Mesendoderm (in vitro differentiated cells): ENCODE results near the gene KCP.

ENCODE experiments used
- DNase-seq: peaks from one replicate; pipeline ENCODE4 v3.0.0; 2013
- H2AK5ac ChIP-seq: 2 replicates; pipeline ENCODE4 v1.6.1; 2013; ENCODE audit warnings: low read length, inconsistent platforms
- H2BK120ac ChIP-seq: 2 replicates; pipeline ENCODE4 v1.6.1; 2013; ENCODE audit warnings: low read depth, mild to moderate bottlenecking, low read length, moderate library complexity, mixed read lengths
- H2BK15ac ChIP-seq: replicated peaks from 2 replicates; pipeline ENCODE4 v1.6.1; 2013; ENCODE audit warnings: low read depth, mild to moderate bottlenecking, moderate library complexity
- H2BK5ac ChIP-seq: 2 replicates; pipeline ENCODE4 v1.6.1; 2013; ENCODE audit warnings: low read length, inconsistent platforms
- H3K18ac ChIP-seq: 2 replicates; pipeline ENCODE4 v1.6.1; 2013; ENCODE audit warnings: mild to moderate bottlenecking, low read length, mixed read lengths
- H3K23ac ChIP-seq: one replicate; pipeline ENCODE4 v1.6.1; 2013; ENCODE audit warnings: low read length
- H3K27ac ChIP-seq: 2 replicates; pipeline ENCODE4 v1.5.1; 2013; ENCODE audit warnings: low read depth, mild to moderate bottlenecking, inconsistent platforms, low read length, moderate library complexity
- H3K27me3 ChIP-seq: 2 replicates; pipeline ENCODE4 v1.6.1; 2013; ENCODE audit warnings: low read length, control low read depth, mild to moderate bottlenecking, inconsistent platforms; ENCODE audit not compliant: insufficient read depth, poor library complexity
- H3K36me3 ChIP-seq: 2 replicates; pipeline ENCODE4 v1.6.1; 2013; ENCODE audit warnings: low read length, inconsistent platforms; ENCODE audit not compliant: control insufficient read depth, insufficient read depth
- H3K4ac ChIP-seq: one replicate; pipeline ENCODE4 v1.6.1; 2013; ENCODE audit warnings: low read depth, mild to moderate bottlenecking, low read length, moderate library complexity
- H3K4me1 ChIP-seq: 2 replicates; pipeline ENCODE4 v1.6.1; 2013; ENCODE audit warnings: low read depth, low read length, inconsistent platforms; ENCODE audit not compliant: control insufficient read depth
- H3K4me2 ChIP-seq: 2 replicates; pipeline ENCODE4 v1.6.1; 2013; ENCODE audit warnings: low read length
- H3K4me3 ChIP-seq: 2 replicates; pipeline ENCODE4 v1.5.1; 2013; ENCODE audit warnings: mild to moderate bottlenecking, low read length
- H3K56ac ChIP-seq: one replicate; pipeline ENCODE4 v1.6.1; 2013; ENCODE audit warnings: low read length
- H3K79me1 ChIP-seq: 2 replicates; pipeline ENCODE4 v1.6.1; 2013; ENCODE audit warnings: low read length, inconsistent platforms
- H3K79me2 ChIP-seq: 2 replicates; pipeline ENCODE4 v1.6.1; 2013; ENCODE audit warnings: mild to moderate bottlenecking, low read length; ENCODE audit not compliant: control insufficient read depth, insufficient read depth
- H3K9ac ChIP-seq: 2 replicates; pipeline ENCODE4 v1.6.1; 2013; ENCODE audit warnings: low read length, inconsistent platforms
- H4K5ac ChIP-seq: one replicate; pipeline ENCODE4 v1.6.1; 2013; ENCODE audit warnings: low read length
- H4K8ac ChIP-seq: one replicate; pipeline ENCODE4 v1.6.1; 2013; ENCODE audit warnings: low read depth, mild to moderate bottlenecking, control low read depth, low read length, moderate library complexity
- WGBS: extraction: QIAGEN DNeasy Blood & Tissue Kit; methylation state at CpG from one replicate; pipeline ENCODE4 v1.1.7; 2013; ENCODE audit warnings: low lambda C conversion rate, missing lambda C conversion rate; ENCODE audit not compliant: insufficient coverage; ENCODE audit errors: extremely low coverage; 5-methylcytosine and 5-hydroxymethylcytosine counted together

KCP gene

DNA sequence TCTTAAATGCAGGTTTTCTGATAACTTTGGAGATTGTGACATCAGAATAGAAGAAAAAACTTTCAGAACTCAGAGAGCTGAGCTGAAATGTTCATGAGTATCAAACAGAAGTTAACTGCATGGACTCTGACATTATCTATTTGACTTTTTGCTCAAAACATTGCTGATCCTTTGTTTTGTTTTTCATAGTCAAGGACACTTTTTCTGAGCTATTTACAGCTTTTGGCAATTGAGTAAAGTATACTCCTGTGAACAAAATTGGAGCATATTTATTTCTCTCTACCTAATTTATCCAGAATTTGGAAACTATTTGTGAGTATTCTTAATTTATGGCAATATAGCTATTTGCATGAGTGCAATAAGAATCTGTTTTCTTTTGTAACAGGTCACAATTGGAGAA lies 11.1 kb downstream of the KCP start:
- H3K18ac ChIP-seq, result no peak overlapping the region
- H3K4ac ChIP-seq, result no peak overlapping the region
- no peak overlapping the region for H2BK5ac ChIP-seq
- H3K36me3 ChIP-seq, result no peaks in the 10 kb centered on the region
- no peaks in the 10 kb centered on the region for H3K4me1 ChIP-seq
- H2AK5ac ChIP-seq, result no peak overlapping the region
- no peak overlapping the region for H3K4me3 ChIP-seq
- H3K4me2 ChIP-seq, result no peak overlapping the region
- H3K23ac ChIP-seq, result no peak overlapping the region
- no peak overlapping the region for H3K56ac ChIP-seq
- no peak overlapping the region for H3K27ac ChIP-seq
- no peak overlapping the region for H4K8ac ChIP-seq
- H3K79me1 ChIP-seq, result no peaks in the 10 kb centered on the region
- no peak overlapping the region for H3K9ac ChIP-seq
- peak; percentile 40 for DNase-seq
- H3K27me3 ChIP-seq, result no peaks in the 10 kb centered on the region
- H3K79me2 ChIP-seq, result no peaks in the 10 kb centered on the region
- H4K5ac ChIP-seq, result no peak overlapping the region
- H2BK120ac ChIP-seq, result no peak overlapping the region
- H2BK15ac ChIP-seq, result no peak overlapping the region

DNA sequence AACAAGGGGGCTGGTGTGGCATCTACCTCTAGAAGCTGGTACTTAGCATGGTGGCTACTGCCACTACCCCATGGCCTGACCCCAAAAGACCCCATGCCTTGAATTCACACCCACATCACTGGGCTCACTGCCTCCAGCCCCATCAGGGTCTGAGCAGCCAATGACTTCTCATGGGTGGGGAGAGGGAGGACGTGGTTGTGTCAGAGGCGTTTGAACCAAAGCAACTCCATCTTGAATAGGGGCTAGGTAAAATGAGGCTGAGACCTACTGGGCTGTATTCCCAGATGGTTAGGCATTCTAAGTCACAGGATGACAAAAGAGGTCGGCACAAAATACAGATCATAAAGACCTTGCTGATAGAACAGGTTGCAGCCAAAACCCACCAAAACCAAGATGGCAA lies 15.2 kb downstream of the KCP start:
- H3K23ac ChIP-seq, result no peak overlapping the region
- no peak overlapping the region for H3K9ac ChIP-seq
- H2BK120ac ChIP-seq, result no peak overlapping the region
- no peak overlapping the region for H2BK5ac ChIP-seq
- H3K56ac ChIP-seq, result no peak overlapping the region
- no peaks in the 10 kb centered on the region for H3K36me3 ChIP-seq
- H3K4me1 ChIP-seq, result no peaks in the 10 kb centered on the region
- H3K27ac ChIP-seq, result no peak overlapping the region
- WGBS, result no CpG with 5 or more reads among the region's 3 CpGs
- H3K18ac ChIP-seq, result no peak overlapping the region
- H2BK15ac ChIP-seq, result no peak overlapping the region
- no peaks in the 10 kb centered on the region for H3K27me3 ChIP-seq
- H3K4me2 ChIP-seq, result no peak overlapping the region
- H2AK5ac ChIP-seq, result no peak overlapping the region
- no peak overlapping the region for H4K5ac ChIP-seq
- H3K79me2 ChIP-seq, result no peaks in the 10 kb centered on the region
- no peak for DNase-seq
- H4K8ac ChIP-seq, result no peak overlapping the region
- H3K4me3 ChIP-seq, result no peak overlapping the region
- H3K79me1 ChIP-seq, result no peaks in the 10 kb centered on the region
- no peak overlapping the region for H3K4ac ChIP-seq

DNA sequence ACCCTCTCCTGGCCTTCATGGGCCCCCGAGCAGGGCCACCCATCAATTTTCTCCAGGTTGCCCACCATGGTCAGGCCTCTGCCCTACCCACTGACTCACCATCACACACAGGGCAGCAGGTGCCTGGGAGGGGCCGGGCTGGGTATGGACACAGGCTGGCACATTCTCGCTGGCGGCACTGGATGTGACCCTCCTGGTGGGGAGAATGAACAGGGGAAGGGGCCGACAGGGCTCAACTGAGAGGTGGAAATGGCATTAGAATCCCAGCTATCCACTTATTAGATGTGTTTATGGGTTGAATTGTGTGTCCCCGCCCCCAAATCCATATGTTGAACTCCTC lies 16.4 kb downstream of the KCP start:
- no peak overlapping the region for H3K27ac ChIP-seq
- no peak overlapping the region for H2BK5ac ChIP-seq
- no peak overlapping the region for H2BK15ac ChIP-seq
- H3K4me1 ChIP-seq, result no peaks in the 10 kb centered on the region
- no peak overlapping the region for H3K4me2 ChIP-seq
- H3K23ac ChIP-seq, result no peak overlapping the region
- no peak overlapping the region for H2AK5ac ChIP-seq
- DNase-seq, result no peak
- no peaks in the 10 kb centered on the region for H3K36me3 ChIP-seq
- no peak overlapping the region for H4K8ac ChIP-seq
- H3K56ac ChIP-seq, result no peak overlapping the region
- WGBS, result no CpG with 5 or more reads among the region's 6 CpGs
- no peak overlapping the region for H3K4ac ChIP-seq
- no peak overlapping the region for H3K9ac ChIP-seq
- H3K79me2 ChIP-seq, result no peaks in the 10 kb centered on the region
- no peak overlapping the region for H3K4me3 ChIP-seq
- no peak overlapping the region for H2BK120ac ChIP-seq
- no peak overlapping the region for H4K5ac ChIP-seq
- no peaks in the 10 kb centered on the region for H3K79me1 ChIP-seq
- H3K27me3 ChIP-seq, result no peaks in the 10 kb centered on the region
- no peak overlapping the region for H3K18ac ChIP-seq

DNA sequence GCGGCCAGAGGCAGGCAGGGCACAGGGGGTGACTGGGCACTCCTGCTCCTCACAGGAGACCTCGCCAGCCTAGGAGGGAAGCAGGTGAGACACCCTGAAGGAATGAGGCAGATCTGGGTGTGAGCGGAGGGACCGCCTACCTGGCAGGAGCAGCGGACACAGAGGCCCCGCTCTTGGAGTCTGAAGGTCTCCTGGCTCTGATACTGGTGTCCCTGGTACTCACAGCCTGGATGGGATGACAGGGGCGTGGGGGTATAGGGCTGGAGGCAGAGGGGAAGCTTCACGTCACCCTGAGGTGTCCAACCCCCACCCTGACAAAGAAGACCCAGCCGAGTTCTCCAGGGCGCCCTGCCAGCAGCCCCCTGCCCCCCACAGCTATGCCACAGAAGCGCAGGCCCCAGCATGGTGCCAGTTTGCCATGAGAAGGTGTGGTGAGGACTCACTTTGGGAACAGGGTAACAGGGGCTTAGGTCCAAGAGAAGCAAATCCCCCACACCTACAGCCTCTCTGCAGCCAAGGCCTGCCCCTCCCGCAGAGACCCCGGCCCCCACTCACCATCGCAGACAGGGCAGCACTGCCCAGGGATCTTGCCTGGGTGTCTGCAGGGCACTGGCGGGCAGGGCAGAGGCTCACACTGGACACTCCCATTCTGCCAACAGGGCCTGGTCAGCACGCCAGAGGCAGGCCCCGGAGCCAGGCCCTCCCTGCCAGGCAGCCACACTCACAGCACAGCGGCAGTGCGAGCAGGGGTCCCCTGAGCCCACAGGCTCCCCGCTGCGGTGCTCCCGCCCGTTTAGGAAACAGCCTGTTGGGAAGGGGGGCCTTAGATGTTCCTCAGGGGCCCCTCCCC lies 17.0 kb downstream of the KCP start:
- H3K4ac ChIP-seq, result no peak overlapping the region
- H2BK15ac ChIP-seq, result no peak overlapping the region
- H2BK5ac ChIP-seq, result no peak overlapping the region
- no peak overlapping the region for H3K9ac ChIP-seq
- no peak overlapping the region for H3K4me3 ChIP-seq
- H3K56ac ChIP-seq, result no peak overlapping the region
- H2AK5ac ChIP-seq, result no peak overlapping the region
- no peak overlapping the region for H2BK120ac ChIP-seq
- H3K27ac ChIP-seq, result no peak overlapping the region
- H3K4me2 ChIP-seq, result no peak overlapping the region
- H3K4me1 ChIP-seq, result no peaks in the 10 kb centered on the region
- H3K27me3 ChIP-seq, result no peaks in the 10 kb centered on the region
- no peaks in the 10 kb centered on the region for H3K79me2 ChIP-seq
- H3K36me3 ChIP-seq, result no peaks in the 10 kb centered on the region
- H4K8ac ChIP-seq, result no peak overlapping the region
- no peak overlapping the region for H4K5ac ChIP-seq
- no peak overlapping the region for H3K18ac ChIP-seq
- H3K79me1 ChIP-seq, result no peaks in the 10 kb centered on the region
- H3K23ac ChIP-seq, result no peak overlapping the region
- no peak for DNase-seq
- WGBS, result no CpG with 5 or more reads among the region's 23 CpGs

DNA sequence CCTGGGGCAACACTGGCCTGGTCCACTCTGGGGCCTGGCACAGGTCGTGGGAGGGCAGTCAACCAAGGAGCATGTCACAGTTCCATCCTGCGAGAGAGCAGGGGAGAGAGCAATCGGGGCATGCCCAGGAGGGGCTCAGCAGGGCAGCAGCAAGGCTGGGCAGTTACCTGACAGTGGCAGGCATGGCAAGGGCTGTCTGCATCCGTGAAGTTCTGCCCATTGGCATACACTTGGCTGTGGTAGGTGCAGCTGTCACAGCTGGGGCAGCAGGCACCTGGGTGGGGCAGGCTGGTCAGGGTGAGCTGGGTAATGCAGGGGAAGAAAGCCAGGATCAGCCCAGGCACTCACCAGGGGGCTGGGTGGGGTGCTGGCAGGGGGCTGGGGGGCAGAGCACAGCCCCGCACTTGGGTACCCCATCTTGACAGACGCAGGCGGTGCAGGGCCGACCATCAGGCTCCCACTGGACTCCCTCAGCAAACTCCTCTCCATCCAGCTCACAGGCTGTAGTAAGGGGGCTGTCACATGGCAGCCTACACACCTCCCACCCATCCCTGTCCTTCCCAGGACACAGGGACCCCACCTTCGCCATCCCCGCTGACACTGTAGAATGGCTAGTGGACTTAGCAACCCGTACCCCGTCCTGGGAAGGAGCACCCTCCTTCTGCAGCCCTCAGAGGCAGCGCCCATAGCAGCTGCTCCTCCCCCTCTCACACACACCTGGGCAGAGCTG lies 17.8 kb downstream of the KCP start:
- H4K8ac ChIP-seq, result no peak overlapping the region
- H3K4me3 ChIP-seq, result no peak overlapping the region
- no peak overlapping the region for H3K4ac ChIP-seq
- no peak for DNase-seq
- no peak overlapping the region for H2BK15ac ChIP-seq
- H3K23ac ChIP-seq, result no peak overlapping the region
- no peak overlapping the region for H3K9ac ChIP-seq
- no peak overlapping the region for H2BK120ac ChIP-seq
- H3K79me1 ChIP-seq, result no peaks in the 10 kb centered on the region
- H3K4me2 ChIP-seq, result no peak overlapping the region
- H3K4me1 ChIP-seq, result no peaks in the 10 kb centered on the region
- no peak overlapping the region for H3K27ac ChIP-seq
- no peak overlapping the region for H4K5ac ChIP-seq
- H3K18ac ChIP-seq, result no peak overlapping the region
- H3K56ac ChIP-seq, result no peak overlapping the region
- no peak overlapping the region for H2AK5ac ChIP-seq
- WGBS, result no CpG with 5 or more reads among the region's 13 CpGs
- no peaks in the 10 kb centered on the region for H3K36me3 ChIP-seq
- H3K79me2 ChIP-seq, result no peaks in the 10 kb centered on the region
- no peaks in the 10 kb centered on the region for H3K27me3 ChIP-seq
- H2BK5ac ChIP-seq, result no peak overlapping the region

DNA sequence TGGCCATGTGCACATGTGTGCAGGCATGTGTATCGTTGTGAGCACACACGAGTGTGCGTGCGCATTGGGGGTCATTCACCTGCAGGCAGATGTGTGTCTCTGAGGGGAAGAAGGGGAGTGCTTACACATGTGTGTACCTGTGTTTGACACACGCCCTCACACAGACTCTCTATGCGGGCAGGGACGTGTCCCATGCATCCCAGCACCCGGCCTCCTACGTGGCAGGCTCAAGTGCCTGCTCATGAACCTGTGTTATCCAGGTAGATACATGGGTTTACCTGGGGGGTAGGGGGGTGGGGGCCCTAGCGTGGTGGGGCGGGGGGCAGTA lies 18.6 kb downstream of the KCP start:
- Histone ChIP-seq H3K56ac (no peak overlapping the region), H4K5ac (no peak overlapping the region), H3K4me3 (no peak overlapping the region), H3K27ac (no peak overlapping the region), H4K8ac (no peak overlapping the region), H3K4me2 (no peak overlapping the region), H3K9ac (no peak overlapping the region), H3K23ac (no peak overlapping the region), H3K18ac (no peak overlapping the region), H3K27me3 (no peaks in the 10 kb centered on the region), H2BK15ac (no peak overlapping the region), H3K79me1 (no peaks in the 10 kb centered on the region), H3K4ac (no peak overlapping the region), H3K79me2 (no peaks in the 10 kb centered on the region), H2BK5ac (no peak overlapping the region), H2BK120ac (no peak overlapping the region), H3K4me1 (no peaks in the 10 kb centered on the region), H2AK5ac (no peak overlapping the region), H3K36me3 (no peaks in the 10 kb centered on the region)
- WGBS, result no CpG with 5 or more reads among the region's 11 CpGs
- DNase-seq, result no peak
